Measurements from ENCODE around the gene DOCK9. TPM values are rescaled to one million over a fixed set of nuclear protein-coding genes. Genes with fewer than 3 reads are reported as not detected.

The DOCK9 gene
- polyA plus RNA-seq, 1 donor (not counting 4 experiments of a cell fraction or from before 2014, with no cell fraction given) = 110 TPM

GRCh38 chr13:98888890-98889279 lies 89.0 kb downstream of the DOCK9 start:
- dilution Hi-C loops (cut with MboI; ENCODE audit: extremely low pct_ligation_motif_present, low sequenced_read_pairs) = no loop called here
- no peaks in the 10 kb centered on the region for H4K20me1 ChIP-seq (ENCODE audit: control insufficient read depth, extremely low read depth, insufficient read depth, low read length)
- FAIRE-seq (no peak), DNase-seq (ENCODE audit: low read depth, low spot score) (no peak)
- H3K4me1 ChIP-seq (ENCODE audit: control insufficient read depth, extremely low read depth, insufficient read depth, low read length) = peaks cover 23% of the 10 kb centered on the region
- no peaks in the 10 kb centered on the region for H3K27me3 ChIP-seq (ENCODE audit: control insufficient read depth, extremely low read depth, insufficient read depth, low read length)
- no peaks in the 10 kb centered on the region for H3K9me3 ChIP-seq (ENCODE audit: control insufficient read depth, low read depth, low read length)
- H3K36me3 ChIP-seq (ENCODE audit: control insufficient read depth in 2 of 2, extremely low read depth in 1 of 2, insufficient read depth in 2 of 2, low read length in 2 of 2) = peaks cover 24 to 29% of the 10 kb centered on the region in 2 experiments
- H3K4me3 ChIP-seq (ENCODE audit: control insufficient read depth in 2 of 3, extremely low read depth in 1 of 3, insufficient read depth in 2 of 3, low read depth in 1 of 3, low read length in 3 of 3) = no peak overlapping the region
- peaks cover 4% of the 10 kb centered on the region for H3K9me1 ChIP-seq (ENCODE audit: control insufficient read depth, extremely low read depth, insufficient read depth, low read length)
- H3K79me2 ChIP-seq (ENCODE audit: control insufficient read depth, insufficient read depth, low read length) = no peaks in the 10 kb centered on the region
- no peak overlapping the region for H3K9ac ChIP-seq (ENCODE audit: control insufficient read depth, extremely low read depth, insufficient read depth, low read length)
- no peak overlapping the region for H2AFZ ChIP-seq (ENCODE audit: control insufficient read depth, low read length)
- TF ChIP-seq CTCF (optimal IDR thresholded peaks at IDR 0.05 in 1 of 3, IDR thresholded peaks at IDR 0.05 in 1 of 3, conservative IDR thresholded peaks at IDR 0.05 in 1 of 3; ENCODE audit: extremely low read depth in 1 of 3, insufficient read depth in 2 of 3, low read length in 3 of 3) (no peak), EZH2 (IDR thresholded peaks at IDR 0.05; ENCODE audit: low read length) (no peak)
- H3K4me2 ChIP-seq (ENCODE audit: control insufficient read depth, extremely low read depth, insufficient read depth, low read depth, low read length) = no peak overlapping the region
- no peak overlapping the region for H3K27ac ChIP-seq (ENCODE audit: control insufficient read depth, insufficient read depth, low read length)

DNA sequence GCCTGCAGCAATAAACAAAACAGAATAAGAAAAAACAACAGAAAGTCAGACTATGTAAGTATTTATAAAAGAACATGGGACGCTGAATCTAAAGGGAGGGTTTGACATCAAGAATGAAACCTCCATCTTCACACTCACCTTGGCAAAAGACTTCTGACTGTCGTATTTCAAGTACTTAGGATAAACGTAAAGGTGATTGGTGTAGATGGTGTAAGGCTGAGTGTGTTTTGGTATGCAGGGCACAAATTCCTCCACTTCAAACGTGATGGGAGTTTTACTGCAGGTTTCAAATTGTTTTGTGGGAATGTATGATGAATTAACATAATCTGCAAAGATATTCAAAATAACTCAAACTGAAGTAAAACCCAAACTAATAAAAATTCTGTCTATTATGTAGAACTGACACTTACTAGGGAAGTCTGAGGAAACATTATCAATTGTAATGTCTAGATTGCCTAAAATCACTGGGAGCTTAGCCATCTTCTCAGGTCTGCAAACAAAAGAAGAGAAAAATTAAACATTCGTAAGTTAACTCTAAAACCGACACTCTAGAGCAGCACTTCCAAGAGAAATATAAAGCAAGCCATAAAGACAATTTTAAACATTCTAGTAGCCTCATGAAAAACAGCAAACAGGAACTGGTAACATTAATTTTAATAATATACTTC lies 89.5 kb downstream of the DOCK9 start:
- Histone ChIP-seq H3K79me2 (ENCODE audit: control insufficient read depth, insufficient read depth, low read length) (no peaks in the 10 kb centered on the region), H4K20me1 (ENCODE audit: control insufficient read depth, extremely low read depth, insufficient read depth, low read length) (no peaks in the 10 kb centered on the region), H3K9me1 (ENCODE audit: control insufficient read depth, extremely low read depth, insufficient read depth, low read length) (peaks cover 4% of the 10 kb centered on the region), H3K4me3 (ENCODE audit: control insufficient read depth in 2 of 3, extremely low read depth in 1 of 3, insufficient read depth in 2 of 3, low read depth in 1 of 3, low read length in 3 of 3) (no peak overlapping the region), H3K27me3 (ENCODE audit: control insufficient read depth, extremely low read depth, insufficient read depth, low read length) (no peaks in the 10 kb centered on the region), H3K27ac (ENCODE audit: control insufficient read depth, insufficient read depth, low read length) (no peak overlapping the region), H3K4me1 (ENCODE audit: control insufficient read depth, extremely low read depth, insufficient read depth, low read length) (peaks cover 23% of the 10 kb centered on the region), H3K36me3 (ENCODE audit: control insufficient read depth in 2 of 2, extremely low read depth in 1 of 2, insufficient read depth in 2 of 2, low read length in 2 of 2) (peaks cover 24 to 32% of the 10 kb centered on the region in 2 experiments), H3K9me3 (ENCODE audit: control insufficient read depth, low read depth, low read length) (no peaks in the 10 kb centered on the region), H3K9ac (ENCODE audit: control insufficient read depth, extremely low read depth, insufficient read depth, low read length) (no peak overlapping the region), H2AFZ (ENCODE audit: control insufficient read depth, low read length) (no peak overlapping the region), H3K4me2 (ENCODE audit: control insufficient read depth, extremely low read depth, insufficient read depth, low read depth, low read length) (no peak overlapping the region)
- FAIRE-seq = no peak
- no peak for TF ChIP-seq CTCF (optimal IDR thresholded peaks at IDR 0.05 in 1 of 3, IDR thresholded peaks at IDR 0.05 in 1 of 3, conservative IDR thresholded peaks at IDR 0.05 in 1 of 3; ENCODE audit: extremely low read depth in 1 of 3, insufficient read depth in 2 of 3, low read length in 3 of 3)
- TF ChIP-seq EZH2 (IDR thresholded peaks at IDR 0.05; ENCODE audit: low read length) = no peak
- dilution Hi-C loops (cut with MboI; ENCODE audit: extremely low pct_ligation_motif_present, low sequenced_read_pairs) = no loop called here
- DNase-seq (ENCODE audit: low read depth, low spot score) = no peak

Data from keratinocyte (primary cell).